ENCODE results near the gene EDAR.

EDAR gene

DNA sequence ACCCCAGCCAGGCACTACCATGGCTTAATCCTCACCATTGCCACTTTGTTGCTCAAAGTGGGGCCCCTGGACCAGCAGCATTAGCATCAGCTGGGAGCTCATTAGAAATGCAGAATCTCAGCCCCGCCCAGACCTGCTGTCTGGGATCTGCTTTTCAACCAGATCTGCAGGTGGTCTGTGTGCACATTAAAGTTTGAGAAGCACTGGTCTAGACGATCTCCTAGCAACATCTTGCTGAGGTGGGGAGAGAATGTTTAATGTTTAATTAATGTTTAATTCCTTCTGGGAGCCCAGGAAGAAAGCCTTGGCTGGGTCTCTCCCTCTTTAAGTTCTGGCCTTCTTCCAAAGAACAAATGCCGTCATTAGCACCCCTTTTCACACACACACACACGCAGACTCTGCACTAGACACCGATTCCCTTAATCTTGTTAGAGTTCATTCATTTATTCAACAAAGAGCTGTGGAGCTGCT lies 53.7 kb downstream of the EDAR start:
- no peak overlapping the region for H3K18ac ChIP-seq (ENCODE audit: low read depth in 1 of 2, low read length in 2 of 2)
- no peaks in the 10 kb centered on the region for H3K36me3 ChIP-seq (ENCODE audit: control insufficient read depth in 1 of 2, insufficient read depth in 2 of 2, low read depth in 1 of 2, low read length in 2 of 2)
- no peak for DNase-seq
- no peak overlapping the region for H2BK5ac ChIP-seq (ENCODE audit: low read depth, low read length, poor library complexity, severe bottlenecking)
- no peak overlapping the region for H3K4me2 ChIP-seq (ENCODE audit: low read length, poor library complexity, severe bottlenecking)
- no peak overlapping the region for H4K8ac ChIP-seq (ENCODE audit: low read length)
- no peaks in the 10 kb centered on the region for H3K79me1 ChIP-seq (replicated peaks; ENCODE audit: low read length, poor library complexity, severe bottlenecking)
- no peak overlapping the region for H2BK120ac ChIP-seq (ENCODE audit: low read depth, low read length)
- H3K14ac ChIP-seq (ENCODE audit: low read length in 2 of 2), result no peak overlapping the region
- H3K9ac ChIP-seq (ENCODE audit: low read length), result no peak overlapping the region
- H3K27me3 ChIP-seq (ENCODE audit: control insufficient read depth in 1 of 2, insufficient read depth in 1 of 2, low read length in 2 of 2), result peaks cover 63 to 92% of the 10 kb centered on the region in 2 experiments
- no peak overlapping the region for H2AFZ ChIP-seq (ENCODE audit: low read depth, low read length)
- peaks cover 17% of the 10 kb centered on the region for H3K4me1 ChIP-seq (ENCODE audit: control insufficient read depth, insufficient read depth, low read depth, low read length)
- H2BK15ac ChIP-seq (ENCODE audit: low read depth, poor library complexity, severe bottlenecking), result no peak overlapping the region
- no peak overlapping the region for H3K27ac ChIP-seq (ENCODE audit: low read length, poor library complexity, severe bottlenecking)
- WGBS, result 84% methylated on average over 4 of the region's 5 CpGs
- H4K91ac ChIP-seq (ENCODE audit: low read length), result no peak overlapping the region
- H3K9me3 ChIP-seq (ENCODE audit: control insufficient read depth, low read length), result no peaks in the 10 kb centered on the region
- no peak overlapping the region for H2BK12ac ChIP-seq (ENCODE audit: low read length in 2 of 2)
- no peak overlapping the region for H3K4ac ChIP-seq (ENCODE audit: low read depth in 1 of 2, low read length in 2 of 2)
- H3K23ac ChIP-seq (ENCODE audit: low read length in 2 of 2), result no peak overlapping the region
- no peak overlapping the region for H3K4me3 ChIP-seq (ENCODE audit: insufficient read depth in 1 of 2, low read depth in 1 of 2, low read length in 2 of 2)
- H2AK5ac ChIP-seq (ENCODE audit: low read length, severe bottlenecking), result no peak overlapping the region

DNA sequence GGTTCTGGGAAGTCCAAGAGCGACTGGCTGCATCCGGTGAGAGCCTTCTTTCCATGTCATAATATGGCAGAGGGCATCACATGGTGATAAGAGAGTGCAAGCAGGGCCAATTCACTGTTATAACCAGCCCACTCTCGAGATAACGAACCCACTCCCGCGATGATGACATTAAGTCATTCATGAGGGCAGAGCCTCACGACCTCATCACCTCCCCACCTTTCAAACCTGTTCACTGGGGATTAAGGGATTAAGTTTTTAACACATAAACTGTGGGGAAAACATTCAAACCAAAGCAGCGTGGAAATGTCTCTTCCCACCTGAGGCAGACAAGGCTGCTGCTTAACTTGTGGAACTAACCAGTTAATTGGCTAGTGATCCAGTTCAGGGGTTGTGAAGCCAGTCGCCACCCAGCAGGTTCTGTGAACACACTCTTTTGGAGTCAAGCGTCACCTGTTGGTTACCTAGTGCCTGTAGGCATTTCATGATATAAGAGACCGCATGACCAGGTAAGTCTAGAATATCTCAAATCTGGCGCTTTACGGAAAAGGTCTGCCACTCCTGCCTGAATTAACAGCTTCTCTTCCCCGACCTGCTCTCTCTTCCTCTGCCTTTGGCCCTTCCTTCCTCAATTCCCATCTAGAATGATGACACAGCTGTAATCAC lies 54.3 kb downstream of the EDAR start:
- Histone ChIP-seq H2BK12ac (ENCODE audit: low read length in 2 of 2) (no peak overlapping the region), H2AK5ac (ENCODE audit: low read length, severe bottlenecking) (no peak overlapping the region), H3K14ac (ENCODE audit: low read length in 2 of 2) (no peak overlapping the region), H4K91ac (ENCODE audit: low read length) (no peak overlapping the region), H3K9me3 (ENCODE audit: control insufficient read depth, low read length) (no peaks in the 10 kb centered on the region), H4K8ac (ENCODE audit: low read length) (no peak overlapping the region), H2BK5ac (ENCODE audit: low read depth, low read length, poor library complexity, severe bottlenecking) (no peak overlapping the region), H2BK15ac (ENCODE audit: low read depth, poor library complexity, severe bottlenecking) (no peak overlapping the region), H3K79me1 (replicated peaks; ENCODE audit: low read length, poor library complexity, severe bottlenecking) (no peaks in the 10 kb centered on the region), H3K18ac (ENCODE audit: low read depth in 1 of 2, low read length in 2 of 2) (no peak overlapping the region), H3K4me2 (ENCODE audit: low read length, poor library complexity, severe bottlenecking) (no peak overlapping the region), H3K23ac (ENCODE audit: low read length in 2 of 2) (no peak overlapping the region), H3K4ac (ENCODE audit: low read depth in 1 of 2, low read length in 2 of 2) (no peak overlapping the region), H3K4me3 (ENCODE audit: insufficient read depth in 1 of 2, low read depth in 1 of 2, low read length in 2 of 2) (no peak overlapping the region), H3K36me3 (ENCODE audit: control insufficient read depth in 1 of 2, insufficient read depth in 2 of 2, low read depth in 1 of 2, low read length in 2 of 2) (no peaks in the 10 kb centered on the region), H3K27ac (ENCODE audit: low read length, poor library complexity, severe bottlenecking) (no peak overlapping the region), H3K9ac (ENCODE audit: low read length) (no peak overlapping the region), H2AFZ (ENCODE audit: low read depth, low read length) (no peak overlapping the region), H2BK120ac (ENCODE audit: low read depth, low read length) (no peak overlapping the region), H3K4me1 (ENCODE audit: control insufficient read depth, insufficient read depth, low read depth, low read length) (peaks cover 17% of the 10 kb centered on the region), H3K27me3 (ENCODE audit: control insufficient read depth in 1 of 2, insufficient read depth in 1 of 2, low read length in 2 of 2) (peaks cover 63 to 92% of the 10 kb centered on the region in 2 experiments)
- DNase-seq, result no peak
- 88% methylated on average over 14 of the region's 14 CpGs for WGBS

DNA sequence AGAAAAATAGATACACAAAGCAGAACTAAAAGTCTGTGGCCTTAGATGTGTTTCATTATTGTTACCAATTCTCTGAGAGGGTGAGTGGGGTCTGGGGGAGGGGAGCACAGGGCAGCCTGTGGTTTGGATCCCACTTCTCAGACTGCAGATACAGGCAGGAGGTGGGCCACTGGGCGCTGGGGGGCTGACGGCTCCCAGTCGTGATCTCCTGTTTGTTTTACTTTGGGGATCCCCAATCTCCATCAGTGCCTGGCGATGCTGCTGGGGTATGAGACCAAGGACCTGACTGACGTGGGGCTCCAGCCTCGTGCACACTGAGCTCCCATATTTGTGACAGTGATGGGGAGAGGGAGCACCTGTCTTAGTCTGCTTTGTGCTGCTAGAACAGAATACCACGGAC lies 54.9 kb downstream of the EDAR start:
- Histone ChIP-seq H3K9me3 (ENCODE audit: control insufficient read depth, low read length) (no peaks in the 10 kb centered on the region), H3K4me1 (ENCODE audit: control insufficient read depth, insufficient read depth, low read depth, low read length) (peaks cover 18% of the 10 kb centered on the region), H3K9ac (ENCODE audit: low read length) (no peak overlapping the region), H2BK120ac (ENCODE audit: low read depth, low read length) (no peak overlapping the region), H4K91ac (ENCODE audit: low read length) (no peak overlapping the region), H3K27ac (ENCODE audit: low read length, poor library complexity, severe bottlenecking) (no peak overlapping the region), H3K4me2 (ENCODE audit: low read length, poor library complexity, severe bottlenecking) (no peak overlapping the region), H3K23ac (ENCODE audit: low read length in 2 of 2) (no peak overlapping the region), H2BK5ac (ENCODE audit: low read depth, low read length, poor library complexity, severe bottlenecking) (no peak overlapping the region), H2AFZ (ENCODE audit: low read depth, low read length) (no peak overlapping the region), H3K14ac (ENCODE audit: low read length in 2 of 2) (no peak overlapping the region), H4K8ac (ENCODE audit: low read length) (no peak overlapping the region), H3K36me3 (ENCODE audit: control insufficient read depth in 1 of 2, insufficient read depth in 2 of 2, low read depth in 1 of 2, low read length in 2 of 2) (no peaks in the 10 kb centered on the region), H3K4me3 (ENCODE audit: insufficient read depth in 1 of 2, low read depth in 1 of 2, low read length in 2 of 2) (no peak overlapping the region), H3K4ac (ENCODE audit: low read depth in 1 of 2, low read length in 2 of 2) (no peak overlapping the region), H3K18ac (ENCODE audit: low read depth in 1 of 2, low read length in 2 of 2) (no peak overlapping the region), H3K27me3 (ENCODE audit: control insufficient read depth in 1 of 2, insufficient read depth in 1 of 2, low read length in 2 of 2) (peaks cover 63 to 92% of the 10 kb centered on the region in 2 experiments), H2BK15ac (ENCODE audit: low read depth, poor library complexity, severe bottlenecking) (no peak overlapping the region), H2AK5ac (ENCODE audit: low read length, severe bottlenecking) (no peak overlapping the region), H2BK12ac (ENCODE audit: low read length in 2 of 2) (no peak overlapping the region), H3K79me1 (replicated peaks; ENCODE audit: low read length, poor library complexity, severe bottlenecking) (no peaks in the 10 kb centered on the region)
- DNase-seq, result no peak
- 91% methylated on average over 7 of the region's 7 CpGs for WGBS

DNA sequence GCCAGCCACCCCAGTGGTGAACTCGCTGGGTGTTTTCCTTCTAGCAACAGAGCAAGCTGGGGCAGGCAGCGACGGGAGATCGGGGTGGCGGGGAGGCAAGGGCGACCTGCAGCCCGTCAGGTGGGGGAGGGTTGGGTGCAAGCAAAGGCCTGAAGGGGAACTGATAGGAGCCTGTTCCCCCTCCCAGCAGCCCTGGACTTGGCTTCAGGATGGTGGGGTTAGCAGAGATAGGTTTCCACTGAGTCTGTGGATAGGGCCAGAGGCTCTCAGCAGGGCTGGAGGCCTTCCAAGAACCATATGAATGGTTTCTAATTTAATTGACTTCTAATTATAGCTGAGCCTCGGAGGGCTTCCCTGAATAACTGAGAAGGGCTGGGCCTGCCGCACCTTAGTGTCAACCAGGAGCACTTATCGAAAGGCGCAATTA lies 55.3 kb downstream of the EDAR start:
- Histone ChIP-seq H2BK12ac (ENCODE audit: low read length in 2 of 2) (no peak overlapping the region), H3K27ac (ENCODE audit: low read length, poor library complexity, severe bottlenecking) (no peak overlapping the region), H3K18ac (ENCODE audit: low read depth in 1 of 2, low read length in 2 of 2) (no peak overlapping the region), H2BK120ac (ENCODE audit: low read depth, low read length) (no peak overlapping the region), H4K91ac (ENCODE audit: low read length) (no peak overlapping the region), H3K79me1 (replicated peaks; ENCODE audit: low read length, poor library complexity, severe bottlenecking) (no peaks in the 10 kb centered on the region), H4K8ac (ENCODE audit: low read length) (no peak overlapping the region), H3K9ac (ENCODE audit: low read length) (no peak overlapping the region), H2AFZ (ENCODE audit: low read depth, low read length) (no peak overlapping the region), H3K4me3 (ENCODE audit: insufficient read depth in 1 of 2, low read depth in 1 of 2, low read length in 2 of 2) (no peak overlapping the region), H3K36me3 (ENCODE audit: control insufficient read depth in 1 of 2, insufficient read depth in 2 of 2, low read depth in 1 of 2, low read length in 2 of 2) (no peaks in the 10 kb centered on the region), H3K14ac (ENCODE audit: low read length in 2 of 2) (no peak overlapping the region), H2BK5ac (ENCODE audit: low read depth, low read length, poor library complexity, severe bottlenecking) (peak overlapping the region; percentile 1), H3K4me2 (ENCODE audit: low read length, poor library complexity, severe bottlenecking) (no peak overlapping the region), H3K9me3 (ENCODE audit: control insufficient read depth, low read length) (no peaks in the 10 kb centered on the region), H3K4me1 (ENCODE audit: control insufficient read depth, insufficient read depth, low read depth, low read length) (peaks cover 22% of the 10 kb centered on the region), H2BK15ac (ENCODE audit: low read depth, poor library complexity, severe bottlenecking) (no peak overlapping the region), H3K23ac (ENCODE audit: low read length in 2 of 2) (no peak overlapping the region), H3K27me3 (ENCODE audit: control insufficient read depth in 1 of 2, insufficient read depth in 1 of 2, low read length in 2 of 2) (peaks cover 65 to 92% of the 10 kb centered on the region in 2 experiments), H3K4ac (ENCODE audit: low read depth in 1 of 2, low read length in 2 of 2) (no peak overlapping the region), H2AK5ac (ENCODE audit: low read length, severe bottlenecking) (no peak overlapping the region)
- no peak for DNase-seq
- WGBS, result 89% methylated on average over 11 of the region's 11 CpGs

All from mesenchymal stem cell (in vitro differentiated cells and primary cell).